ENCODE data around the gene PDE4D.

DNA sequence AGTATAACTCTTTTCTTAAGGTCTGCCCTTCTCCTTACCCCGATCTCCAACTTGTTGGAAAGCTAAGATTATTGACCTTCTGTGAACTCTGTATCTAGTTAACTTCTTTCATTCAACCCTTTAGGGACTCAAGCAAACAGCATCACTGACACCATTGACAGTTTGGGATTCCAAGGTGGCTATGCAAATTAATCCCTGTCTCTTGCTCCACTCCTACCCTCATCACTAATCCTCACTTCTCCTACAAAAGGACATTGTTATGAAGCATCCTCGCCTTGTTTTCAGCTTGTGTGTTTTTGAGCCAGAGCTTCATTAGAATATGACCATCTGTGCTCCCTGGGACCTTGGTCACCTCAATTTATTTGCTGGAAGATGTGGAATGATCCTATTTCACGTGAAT lies 337.9 kb downstream of the PDE4D start:
- TF ChIP-seq CTCF (IDR thresholded peaks at IDR 0.05) = no peak
- TF ChIP-seq POLR2A (IDR thresholded peaks at IDR 0.05) = no peak
